DOHH2 (cell line): ENCODE data around the gene COL4A1.

Experiments used
- H3F3A ChIP-seq: fragments of 200-600 bp; sonication (generic), shearing (Covaris generic); 2 replicates; pipeline ENCODE4 v1.6.0; 2016; ENCODE audit warnings: antibody characterized with exemption, mild to moderate bottlenecking; ENCODE audit not compliant: control insufficient read depth, insufficient read depth
- H3K27ac ChIP-seq: fragments of 200-600 bp; sonication (generic); 2 replicates; pipeline ENCODE4 v1.5.1; 2014; ENCODE audit warnings: low read depth, mild to moderate bottlenecking, low read length, moderate library complexity
- H3K27me3 ChIP-seq: fragments of 200-600 bp; sonication (generic); 2 replicates; pipeline ENCODE4 v1.6.1; 2014; ENCODE audit warnings: mild to moderate bottlenecking, low read length, mixed read lengths; ENCODE audit not compliant: control insufficient read depth
- H3K36me3 ChIP-seq: fragments of 200-600 bp; sonication (generic); 2 replicates; pipeline ENCODE4 v1.6.1; 2014; ENCODE audit warnings: mild to moderate bottlenecking, low read length, moderate library complexity, mixed read lengths; ENCODE audit not compliant: control insufficient read depth
- H3K4me1 ChIP-seq: fragments of 200-600 bp; sonication (generic); 2 replicates; pipeline ENCODE4 v1.6.1; 2014; ENCODE audit warnings: mild to moderate bottlenecking, low read length, mixed read lengths; ENCODE audit not compliant: control insufficient read depth
- H3K4me2 ChIP-seq: fragments of 200-600 bp; sonication (generic); 2 replicates; pipeline ENCODE4 v1.6.0; 2014; ENCODE audit warnings: mild to moderate bottlenecking, low read length, moderate library complexity
- H3K4me3 ChIP-seq: fragments of 200-600 bp; sonication (generic); 2 replicates; pipeline ENCODE4 v1.5.1; 2014; ENCODE audit warnings: mild to moderate bottlenecking, low read length, mixed read lengths
- H3K79me2 ChIP-seq: fragments of 200-600 bp; sonication (generic); 2 replicates; pipeline ENCODE4 v1.6.1; 2014; ENCODE audit warnings: mild to moderate bottlenecking, low read length, mixed read lengths; ENCODE audit not compliant: control insufficient read depth
- H3K9me2 ChIP-seq: fragments of 200-600 bp; sonication (generic); replicated peaks from 2 replicates; pipeline ENCODE4 v1.6.1; 2014; ENCODE audit warnings: mild to moderate bottlenecking, low read length, mixed read lengths; ENCODE audit not compliant: control insufficient read depth
- H3K9me3 ChIP-seq: fragments of 200-600 bp; sonication (generic); 2 replicates; pipeline ENCODE4 v1.6.1; 2014; ENCODE audit warnings: antibody characterized with exemption, low read length, mixed read lengths; ENCODE audit not compliant: control insufficient read depth, insufficient read depth
- H4K20me1 ChIP-seq: fragments of 200-600 bp; sonication (generic); 2 replicates; pipeline ENCODE4 v1.6.0; 2014; ENCODE audit warnings: low read depth, mild to moderate bottlenecking, antibody characterized with exemption, low read length, moderate library complexity; ENCODE audit not compliant: control insufficient read depth, insufficient read depth
- EZH2phosphoT487 ChIP-seq: fragments of 200-600 bp; sonication (generic); IDR thresholded peaks from 2 replicates; pipeline ENCODE4 v1.6.1; 2017; ENCODE audit warnings: borderline replicate concordance, mild to moderate bottlenecking, antibody characterized with exemption, low read length, moderate library complexity, mixed read lengths
- TF ChIP-seq, protein P1 (sequence below): fragments of 200-600 bp; sonication (generic); IDR thresholded peaks from one replicate; pipeline ENCODE4 v1.5.1; 2014; ENCODE audit warnings: antibody characterized with exemption, mild to moderate bottlenecking, low read depth, low read length; ENCODE audit not compliant: poor library complexity, severe bottlenecking

COL4A1 gene

DNA sequence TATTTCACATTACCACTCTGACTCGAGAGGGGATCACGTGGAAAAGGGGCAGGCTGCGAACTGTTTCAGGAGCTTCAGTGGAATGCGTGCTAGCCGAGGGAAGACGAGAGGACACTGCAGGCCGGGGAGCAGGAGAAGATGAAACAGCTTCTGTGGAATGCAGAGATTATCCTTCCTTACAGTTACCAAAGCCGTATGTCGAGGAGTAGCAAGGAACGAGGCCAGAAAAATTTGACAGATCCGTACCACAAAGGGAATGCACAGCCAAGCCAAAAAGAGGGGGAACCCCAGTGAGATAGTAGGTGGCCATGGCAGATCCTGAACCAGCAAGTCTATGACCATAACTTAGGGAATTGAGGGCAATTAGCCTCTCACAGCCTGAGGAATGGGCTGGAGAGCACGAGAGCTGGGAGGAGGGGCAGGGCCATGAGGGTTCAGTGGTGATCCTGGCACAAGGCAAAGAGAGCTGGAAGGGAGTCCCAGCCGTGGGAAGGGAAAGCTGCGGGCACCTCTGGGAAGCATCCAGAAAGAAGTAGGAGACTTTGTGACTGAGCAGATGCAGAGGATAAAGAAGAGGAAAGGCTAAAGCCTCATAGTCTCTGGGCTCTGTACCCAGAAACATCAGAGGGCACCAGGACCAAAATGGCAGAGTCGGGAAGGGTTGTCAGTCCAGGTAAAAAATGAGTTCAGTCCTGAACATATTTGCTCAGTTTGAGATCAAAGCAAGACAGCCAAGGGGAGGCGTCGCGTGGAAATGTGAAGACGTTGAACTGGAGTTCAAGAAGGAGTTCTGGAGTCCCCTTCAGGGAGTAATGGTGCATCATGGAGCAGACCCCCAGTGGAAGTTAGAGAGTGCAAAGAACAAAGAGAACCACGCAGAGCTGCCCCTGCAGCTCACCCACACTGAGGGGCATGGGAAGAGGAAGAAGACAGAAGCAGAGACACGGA is 5.1 kb downstream of the COL4A1 start:
- H3K27me3 ChIP-seq, result 0 out of 2 replicates have a peak, but pooled peaks cover 5% of the 10 kb centered on the region
- no peaks in the 10 kb centered on the region for H3K4me1 ChIP-seq
- no peaks in the 10 kb centered on the region for H3K9me3 ChIP-seq
- TF ChIP-seq, protein P1, sequence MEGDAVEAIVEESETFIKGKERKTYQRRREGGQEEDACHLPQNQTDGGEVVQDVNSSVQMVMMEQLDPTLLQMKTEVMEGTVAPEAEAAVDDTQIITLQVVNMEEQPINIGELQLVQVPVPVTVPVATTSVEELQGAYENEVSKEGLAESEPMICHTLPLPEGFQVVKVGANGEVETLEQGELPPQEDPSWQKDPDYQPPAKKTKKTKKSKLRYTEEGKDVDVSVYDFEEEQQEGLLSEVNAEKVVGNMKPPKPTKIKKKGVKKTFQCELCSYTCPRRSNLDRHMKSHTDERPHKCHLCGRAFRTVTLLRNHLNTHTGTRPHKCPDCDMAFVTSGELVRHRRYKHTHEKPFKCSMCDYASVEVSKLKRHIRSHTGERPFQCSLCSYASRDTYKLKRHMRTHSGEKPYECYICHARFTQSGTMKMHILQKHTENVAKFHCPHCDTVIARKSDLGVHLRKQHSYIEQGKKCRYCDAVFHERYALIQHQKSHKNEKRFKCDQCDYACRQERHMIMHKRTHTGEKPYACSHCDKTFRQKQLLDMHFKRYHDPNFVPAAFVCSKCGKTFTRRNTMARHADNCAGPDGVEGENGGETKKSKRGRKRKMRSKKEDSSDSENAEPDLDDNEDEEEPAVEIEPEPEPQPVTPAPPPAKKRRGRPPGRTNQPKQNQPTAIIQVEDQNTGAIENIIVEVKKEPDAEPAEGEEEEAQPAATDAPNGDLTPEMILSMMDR, result no peak
- no peak for TF ChIP-seq EZH2phosphoT487
- no peak overlapping the region for H3K4me3 ChIP-seq
- no peaks in the 10 kb centered on the region for H3F3A ChIP-seq
- H3K9me2 ChIP-seq, result no peaks in the 10 kb centered on the region
- H4K20me1 ChIP-seq, result no peaks in the 10 kb centered on the region
- H3K4me2 ChIP-seq, result no peak overlapping the region
- no peak overlapping the region for H3K27ac ChIP-seq
- H3K79me2 ChIP-seq, result no peaks in the 10 kb centered on the region
- H3K36me3 ChIP-seq, result no peaks in the 10 kb centered on the region

DNA sequence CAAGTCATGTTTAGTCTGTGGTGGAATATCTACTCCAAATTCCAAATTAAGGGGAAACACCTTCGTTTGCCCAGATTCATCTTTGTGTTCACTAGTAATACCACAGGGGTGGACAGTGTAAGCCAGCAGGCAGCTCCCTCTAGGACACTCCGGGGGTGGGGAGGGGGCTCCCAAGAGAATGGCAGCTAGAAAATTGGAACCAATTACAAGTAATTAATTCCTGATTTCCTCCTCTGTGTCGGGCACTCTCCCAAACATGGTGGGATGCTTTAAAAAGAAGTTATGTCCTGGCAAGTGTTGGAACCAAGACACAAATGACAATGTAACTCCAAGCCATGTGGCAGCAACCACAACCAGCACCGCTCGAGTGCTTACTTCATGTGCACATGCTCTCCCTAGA is 5.9 kb downstream of the COL4A1 start:
- Histone ChIP-seq H3K4me3 (no peak overlapping the region), H3K79me2 (no peaks in the 10 kb centered on the region), H3K4me1 (no peaks in the 10 kb centered on the region), H3K36me3 (no peaks in the 10 kb centered on the region), H3K27me3 (0 out of 2 replicates have a peak, but pooled peaks cover 5% of the 10 kb centered on the region), H3K27ac (no peak overlapping the region), H4K20me1 (no peaks in the 10 kb centered on the region), H3K4me2 (no peak overlapping the region), H3K9me3 (no peaks in the 10 kb centered on the region), H3F3A (no peaks in the 10 kb centered on the region), H3K9me2 (no peaks in the 10 kb centered on the region)
- TF ChIP-seq, protein P1, result no peak

DNA sequence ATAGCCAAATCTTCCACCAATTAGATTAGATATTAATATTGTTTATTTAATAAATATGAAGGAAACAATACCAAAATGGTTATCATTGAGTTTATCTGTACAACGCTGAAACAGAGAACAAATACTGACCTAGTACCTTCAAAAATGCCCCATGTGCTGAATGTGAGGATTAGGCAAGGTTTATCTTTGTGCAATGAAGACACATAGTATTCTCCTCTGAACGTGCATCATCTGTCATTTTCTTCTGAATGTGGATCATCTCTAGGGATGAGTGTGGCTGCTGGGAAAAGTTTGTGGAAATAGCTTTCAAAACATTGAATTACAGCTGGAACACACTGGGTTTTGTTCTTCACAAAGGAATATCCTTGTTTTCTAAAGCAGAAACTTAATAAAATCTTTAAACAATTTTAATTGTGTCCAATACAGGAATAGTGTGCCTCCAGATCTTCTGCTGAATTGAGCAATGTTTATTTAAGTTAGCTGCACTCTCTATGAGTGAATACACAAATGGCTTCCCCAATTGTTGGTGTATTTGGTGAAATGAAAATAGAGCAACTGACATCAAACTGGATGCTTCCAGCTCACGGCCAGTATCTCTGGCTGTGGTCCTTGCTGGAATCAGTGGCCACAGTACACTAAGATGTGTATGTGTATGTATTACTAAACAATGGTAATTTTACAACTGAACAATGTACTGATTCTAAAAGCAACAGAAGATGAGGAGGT is 6.7 kb downstream of the COL4A1 start:
- no peaks in the 10 kb centered on the region for H3F3A ChIP-seq
- H3K79me2 ChIP-seq, result no peaks in the 10 kb centered on the region
- no peaks in the 10 kb centered on the region for H3K36me3 ChIP-seq
- H4K20me1 ChIP-seq, result no peaks in the 10 kb centered on the region
- TF ChIP-seq, protein P1, result no peak
- TF ChIP-seq EZH2phosphoT487, result no peak
- H3K27ac ChIP-seq, result no peak overlapping the region
- no peaks in the 10 kb centered on the region for H3K9me3 ChIP-seq
- no peak overlapping the region for H3K4me2 ChIP-seq
- H3K9me2 ChIP-seq, result no peaks in the 10 kb centered on the region
- H3K4me3 ChIP-seq, result no peak overlapping the region
- no peaks in the 10 kb centered on the region for H3K4me1 ChIP-seq
- H3K27me3 ChIP-seq, result 0 out of 2 replicates have a peak, but pooled peaks cover 5% of the 10 kb centered on the region
